WTC11 (cell line): Measurements from ENCODE around the gene KDM5A.

Experiments
- ATF2 ChIP-seq: sonication (generic); formaldehyde crosslinking; IDR thresholded peaks from 2 replicates; pipeline ENCODE4 v1.8.1; 2022; ENCODE audit warnings: low read depth, missing genetic modification reagents, borderline replicate concordance
- CTCF ChIP-seq: fragments of 200-600 bp; IDR thresholded peaks from 2 replicates; pipeline ENCODE4 v1.8.0; 2022; ENCODE audit warnings: antibody characterized with exemption
- ESRRA ChIP-seq: sonication (generic); formaldehyde crosslinking; IDR thresholded peaks from 2 replicates; pipeline ENCODE4 v1.8.1; 2022; ENCODE audit warnings: mild to moderate bottlenecking, missing genetic modification reagents, borderline replicate concordance
- ETV6 ChIP-seq: sonication (generic); formaldehyde crosslinking; IDR thresholded peaks from 2 replicates; pipeline ENCODE4 v1.8.1; 2022; ENCODE audit warnings: mild to moderate bottlenecking, missing genetic modification reagents
- JUN ChIP-seq: sonication (generic); formaldehyde crosslinking; IDR thresholded peaks from 2 replicates; pipeline ENCODE4 v1.8.0; 2023; ENCODE audit warnings: mild to moderate bottlenecking, missing genetic modification reagents
- NFYB ChIP-seq: sonication (generic); formaldehyde crosslinking; conservative IDR thresholded peaks from 2 replicates; pipeline ENCODE4 v1.8.0; 2022; ENCODE audit warnings: low read depth, missing genetic modification reagents
- TEAD1 ChIP-seq: sonication (generic); formaldehyde crosslinking; IDR thresholded peaks from 2 replicates; pipeline ENCODE4 v1.8.0; 2022; ENCODE audit warnings: mild to moderate bottlenecking, missing genetic modification reagents
- ZBTB43 ChIP-seq: sonication (generic); formaldehyde crosslinking; IDR thresholded peaks from 2 replicates; pipeline ENCODE4 v1.8.1; 2023; ENCODE audit warnings: mild to moderate bottlenecking, missing genetic modification reagents
- ZNF121 ChIP-seq: sonication (generic); formaldehyde crosslinking; IDR thresholded peaks from 2 replicates; pipeline ENCODE4 v1.8.0; 2023; ENCODE audit warnings: missing genetic modification reagents
- ZNF219 ChIP-seq: sonication (generic); formaldehyde crosslinking; IDR thresholded peaks from 2 replicates; pipeline ENCODE4 v1.8.0; 2023; ENCODE audit warnings: missing genetic modification reagents, mild to moderate bottlenecking, borderline replicate concordance
- TF ChIP-seq, protein P1 (sequence below): sonication (generic); formaldehyde crosslinking; IDR thresholded peaks from 2 replicates; pipeline ENCODE4 v1.8.1; 2022; ENCODE audit warnings: mild to moderate bottlenecking, moderate library complexity, missing genetic modification reagents

GRCh38 chr12:389142-390096 is at the start of gene KDM5A:
- no peak for TF ChIP-seq CTCF
- TF ChIP-seq, protein P1, sequence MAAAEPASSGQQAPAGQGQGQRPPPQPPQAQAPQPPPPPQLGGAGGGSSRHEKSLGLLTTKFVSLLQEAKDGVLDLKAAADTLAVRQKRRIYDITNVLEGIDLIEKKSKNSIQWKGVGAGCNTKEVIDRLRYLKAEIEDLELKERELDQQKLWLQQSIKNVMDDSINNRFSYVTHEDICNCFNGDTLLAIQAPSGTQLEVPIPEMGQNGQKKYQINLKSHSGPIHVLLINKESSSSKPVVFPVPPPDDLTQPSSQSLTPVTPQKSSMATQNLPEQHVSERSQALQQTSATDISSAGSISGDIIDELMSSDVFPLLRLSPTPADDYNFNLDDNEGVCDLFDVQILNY (CRISPR knock-in tag): no peak
- TF ChIP-seq ESRRA: no peak
- TF ChIP-seq TEAD1 (CRISPR knock-in tag): peak; percentile 63; the same call in 1 of the 2 replicates
- TF ChIP-seq JUN (CRISPR knock-in tag): no peak
- no peak for TF ChIP-seq ZNF121 (CRISPR knock-in tag)
- no peak for TF ChIP-seq ZNF219 (CRISPR knock-in tag)
- no peak for TF ChIP-seq ZBTB43 (CRISPR knock-in tag)
- TF ChIP-seq ETV6 (CRISPR knock-in tag): no peak; the same call in 1 of the 2 replicates
- 0 out of 2 replicates have a peak, but pooled peaks have one; percentile 7 for TF ChIP-seq NFYB (CRISPR knock-in tag)
- no peak for TF ChIP-seq ATF2 (CRISPR knock-in tag)
